GM18873 (cell line): ENCODE data around the gene AOAH.

Experiments
- ATAC-seq: cut with Tn5 transposase; IDR thresholded peaks from one replicate; pipeline ENCODE4 v1.9.1; 2021; ENCODE audit warnings: mild to moderate bottlenecking, moderate library complexity, moderate number of reproducible peaks; ENCODE audit not compliant: unreplicated experiment, low FRiP score

The AOAH gene

GRCh38 chr7:36570528-36571189, 153.6 kb downstream of the AOAH start:
- no peak for ATAC-seq

GRCh38 chr7:36568452-36568849, 155.8 kb downstream of the AOAH start:
- ATAC-seq: no peak

GRCh38 chr7:36567699-36568451, 156.4 kb downstream of the AOAH start:
- ATAC-seq: no peak

GRCh38 chr7:36565792-36566356, 158.4 kb downstream of the AOAH start:
- no peak for ATAC-seq

GRCh38 chr7:36564489-36564888, 159.8 kb downstream of the AOAH start:
- no peak for ATAC-seq

- no peak for ATAC-seq
Measured at GRCh38 chr7:36563706-36564327, 160.5 kb downstream of the AOAH start.

- no peak for ATAC-seq
Measured at GRCh38 chr7:36562121-36562520, 162.2 kb downstream of the AOAH start.

- no peak for ATAC-seq
Measured at GRCh38 chr7:36549029-36549428, 175.3 kb downstream of the AOAH start.

GRCh38 chr7:36547416-36547815, 176.9 kb downstream of the AOAH start:
- no peak for ATAC-seq

- no peak for ATAC-seq
Measured at GRCh38 chr7:36546331-36546730, 178.0 kb downstream of the AOAH start.

GRCh38 chr7:36545291-36545690, 179.0 kb downstream of the AOAH start:
- ATAC-seq: no peak

GRCh38 chr7:36538126-36538525, 186.2 kb downstream of the AOAH start:
- ATAC-seq: no peak

- no peak for ATAC-seq
Measured at GRCh38 chr7:36535866-36536664, 188.2 kb downstream of the AOAH start.

GRCh38 chr7:36533717-36534116, 190.6 kb downstream of the AOAH start:
- ATAC-seq: no peak

GRCh38 chr7:36532981-36533499, 191.3 kb downstream of the AOAH start:
- no peak for ATAC-seq

- no peak for ATAC-seq
Measured at GRCh38 chr7:36531951-36532350, 192.3 kb downstream of the AOAH start.

- no peak for ATAC-seq
Measured at GRCh38 chr7:36530456-36530855, 193.8 kb downstream of the AOAH start.

GRCh38 chr7:36527549-36527913, 196.8 kb downstream of the AOAH start:
- no peak for ATAC-seq

GRCh38 chr7:36526863-36527548, 197.3 kb downstream of the AOAH start:
- peak; percentile 80 for ATAC-seq
